CD4-positive, alpha-beta memory T cell (primary cell): ENCODE measurements around the gene KRT78. TPM values are rescaled to one million over a fixed set of nuclear protein-coding genes. Genes with fewer than 3 reads are reported as not detected.

Source experiments
- CTCF ChIA-PET: fragments of 350-600 bp; sonication (Branson Sonifier 250); formaldehyde crosslinking; loops from one replicate; lab custom pipeline; 2021; ENCODE audit warnings: inconsistent platforms; ENCODE audit not compliant: partially characterized antibody; lab: Charles Lee
- POLR2A ChIA-PET: fragments of 350-600 bp; sonication (Branson Sonifier 250); formaldehyde crosslinking; loops from one replicate; lab custom pipeline; 2021; ENCODE audit not compliant: partially characterized antibody; lab: Charles Lee
- DNase-seq, 5 donors: peaks; one replicate each; pipeline versions ENCODE4 v3.0.0 to v3.0.0-alpha.2; 2020 to 2022; ENCODE audit warnings: mixed read lengths in 1 of 5
- H3K27ac ChIP-seq: one replicate; pipeline ENCODE4 v1.7.0; 2013; ENCODE audit warnings: low read depth, low read length
- H3K27me3 ChIP-seq: 2 replicates; pipeline ENCODE4 v1.7.0; 2013; ENCODE audit warnings: mild to moderate bottlenecking, low read length, moderate library complexity; ENCODE audit not compliant: insufficient read depth
- H3K36me3 ChIP-seq: 2 replicates; pipeline ENCODE4 v1.7.0; 2013; ENCODE audit warnings: mild to moderate bottlenecking, low read length, moderate library complexity; ENCODE audit not compliant: insufficient read depth
- H3K4me1 ChIP-seq: 2 replicates; pipeline ENCODE4 v1.7.0; 2013; ENCODE audit warnings: mild to moderate bottlenecking, low read length, moderate library complexity; ENCODE audit not compliant: insufficient read depth
- H3K4me3 ChIP-seq, 2 donors: one replicate each; pipeline ENCODE4 v1.7.0; 2013; ENCODE audit warnings: low read length in 2 of 2, mild to moderate bottlenecking in 1 of 2
- H3K9me3 ChIP-seq, 2 donors: one replicate each; pipeline ENCODE4 v1.7.0; 2013; ENCODE audit warnings: low read length in 2 of 2, control low read depth in 1 of 2; ENCODE audit not compliant: control insufficient read depth in 1 of 2
- H3K27ac Mint-ChIP-seq, 7 donors: one replicate each; pipeline ENCODE4 v1.8.0; 2020 to 2021; ENCODE audit warnings: mixed read lengths in 7 of 7, mild to moderate bottlenecking in 6 of 7, inconsistent platforms in 3 of 7, moderate library complexity in 3 of 7
- H3K27me3 Mint-ChIP-seq, 2 donors: one replicate each; pipeline ENCODE4 v1.8.0; 2020 to 2021; ENCODE audit warnings: mixed read lengths in 2 of 2
- H3K36me3 Mint-ChIP-seq, 2 donors: one replicate each; pipeline ENCODE4 v1.8.0; 2020 to 2021; ENCODE audit warnings: mixed read lengths in 2 of 2, inconsistent platforms in 1 of 2, mild to moderate bottlenecking in 1 of 2
- H3K4me1 Mint-ChIP-seq, 4 donors: one replicate each; pipeline ENCODE4 v1.8.0; 2020 to 2021; ENCODE audit warnings: mixed read lengths in 4 of 4, mild to moderate bottlenecking in 1 of 4
- H3K4me3 Mint-ChIP-seq, 8 donors: one replicate each; pipeline ENCODE4 v1.8.0; 2020 to 2021; ENCODE audit warnings: mixed read lengths in 8 of 8, mild to moderate bottlenecking in 7 of 8, moderate library complexity in 6 of 8, inconsistent platforms in 3 of 8
- H3K9me3 Mint-ChIP-seq, 8 donors: one replicate each; pipeline ENCODE4 v1.8.0; 2020 to 2021; ENCODE audit warnings: mixed read lengths in 8 of 8, mild to moderate bottlenecking in 5 of 8, inconsistent platforms in 3 of 8, moderate library complexity in 1 of 8
- intact Hi-C: fragments of 100-400 bp; cut with micrococcal nuclease; formaldehyde crosslinking; loops from one replicate; pipeline ENCODE4 v1.15.1; 2023
- polyA plus RNA-seq, 2 donors: library from polyadenylated mRNA; unstranded; fragments of 300-500 nt; fragmentation: Illumina TruSeq; gene quantifications; one replicate each; pipeline ENCODE4 v1.2.3, GENCODE V29; 2021
- total RNA-seq, 2 experiments: library from RNA; stranded (reverse); gene quantifications; one replicate each; pipeline ENCODE4 v1.2.3, GENCODE V29; 2021

Gene KRT78
- total and polyA plus RNA-seq, 4 experiments from 2014 or later: not detected

- Histone ChIP-seq H3K36me3 (no peaks in the 10 kb centered on the region), H3K27ac (no peak within 1 kb of the TSS), H3K27me3 (no peaks in the 10 kb centered on the region), H3K4me3 (no peak within 1 kb of the TSS), H3K9me3 (no peaks in the 10 kb centered on the region), H3K4me1 (no peaks in the 10 kb centered on the region)
- H3K27ac Mint-ChIP-seq: no peak within 1 kb of the TSS
- H3K4me1 Mint-ChIP-seq: peaks cover 0 to 9% (median 4%) of the 10 kb centered on the region in 4 donors
- no peaks in the 10 kb centered on the region for H3K9me3 Mint-ChIP-seq
- ChIA-PET CTCF (no interaction called here), POLR2A (no interaction called here)
- no peak within 1 kb of the TSS for H3K4me3 Mint-ChIP-seq
- H3K27me3 Mint-ChIP-seq: peaks cover 1 to 11% of the 10 kb centered on the region in 2 donors
- no peak for DNase-seq
- intact Hi-C loops: no loop called here
- H3K36me3 Mint-ChIP-seq: no peaks in the 10 kb centered on the region
Measured at GRCh38 chr12:52813885-52814709, 34.7 kb downstream of the KRT78 start, which contains the start of gene KRT4. KRT4 (minus strand) TSS chr12:52814116; CDS start chr12:52814058, 58 bp downstream.

- Histone ChIP-seq H3K4me1 (no peaks in the 10 kb centered on the region), H3K36me3 (no peaks in the 10 kb centered on the region), H3K4me3 (no peak overlapping the region), H3K27ac (no peak overlapping the region), H3K9me3 (no peaks in the 10 kb centered on the region), H3K27me3 (no peaks in the 10 kb centered on the region)
- H3K27ac Mint-ChIP-seq: no peak overlapping the region
- peaks cover 0 to 9% (median 4%) of the 10 kb centered on the region in 4 donors for H3K4me1 Mint-ChIP-seq
- no peaks in the 10 kb centered on the region for H3K36me3 Mint-ChIP-seq
- ChIA-PET CTCF (no interaction called here), POLR2A (no interaction called here)
- no peak overlapping the region for H3K4me3 Mint-ChIP-seq
- H3K9me3 Mint-ChIP-seq: no peaks in the 10 kb centered on the region
- H3K27me3 Mint-ChIP-seq: peaks cover 1 to 12% of the 10 kb centered on the region in 2 donors
- intact Hi-C loops: no loop called here
- DNase-seq: no peak
Measured at GRCh38 chr12:52813203-52813819, 35.5 kb downstream of the KRT78 start.

GRCh38 chr12:52812749-52813148 lies 36.0 kb downstream of the KRT78 start:
- Histone ChIP-seq H3K27ac (no peak overlapping the region), H3K27me3 (no peaks in the 10 kb centered on the region), H3K36me3 (no peaks in the 10 kb centered on the region), H3K9me3 (no peaks in the 10 kb centered on the region), H3K4me3 (no peak overlapping the region), H3K4me1 (no peaks in the 10 kb centered on the region)
- no peaks in the 10 kb centered on the region for H3K36me3 Mint-ChIP-seq
- intact Hi-C loops: no loop called here
- no peak overlapping the region for H3K27ac Mint-ChIP-seq
- no peak for DNase-seq
- H3K27me3 Mint-ChIP-seq: peaks cover 0 to 10% of the 10 kb centered on the region in 2 donors
- no peaks in the 10 kb centered on the region for H3K9me3 Mint-ChIP-seq
- H3K4me3 Mint-ChIP-seq: no peak overlapping the region
- ChIA-PET POLR2A (no interaction called here), CTCF (no interaction called here)
- peaks cover 0 to 4% (median 2%) of the 10 kb centered on the region in 4 donors for H3K4me1 Mint-ChIP-seq

GRCh38 chr12:52812073-52812400 lies 36.8 kb downstream of the KRT78 start:
- intact Hi-C loops: no loop called here
- H3K4me3 ChIP-seq: no peak overlapping the region
- Mint-ChIP-seq H3K36me3 (no peaks in the 10 kb centered on the region), H3K4me3 (no peak overlapping the region), H3K27ac (no peak overlapping the region), H3K9me3 (no peaks in the 10 kb centered on the region), H3K4me1 (no peaks in the 10 kb centered on the region), H3K27me3 (peaks cover 0 to 8% of the 10 kb centered on the region in 2 donors)
- no peaks in the 10 kb centered on the region for H3K36me3 ChIP-seq
- no peak overlapping the region for H3K27ac ChIP-seq
- POLR2A ChIA-PET: no interaction called here
- H3K27me3 ChIP-seq: no peaks in the 10 kb centered on the region
- CTCF ChIA-PET: no interaction called here
- no peaks in the 10 kb centered on the region for H3K4me1 ChIP-seq
- H3K9me3 ChIP-seq: no peaks in the 10 kb centered on the region
- no peak for DNase-seq

- POLR2A ChIA-PET: no interaction called here
Measured at GRCh38 chr12:52811191-52812072, 37.4 kb downstream of the KRT78 start.

GRCh38 chr12:52810554-52810953 lies 38.2 kb downstream of the KRT78 start:
- CTCF ChIA-PET: no interaction called here
- POLR2A ChIA-PET: no interaction called here
- no peak for DNase-seq
- Histone ChIP-seq H3K27me3 (no peaks in the 10 kb centered on the region), H3K36me3 (no peaks in the 10 kb centered on the region), H3K9me3 (no peaks in the 10 kb centered on the region), H3K4me1 (no peaks in the 10 kb centered on the region), H3K27ac (no peak overlapping the region), H3K4me3 (no peak overlapping the region)
- intact Hi-C loops: no loop called here
- Mint-ChIP-seq H3K27ac (no peak overlapping the region), H3K4me1 (no peaks in the 10 kb centered on the region), H3K36me3 (no peaks in the 10 kb centered on the region), H3K4me3 (no peak overlapping the region), H3K9me3 (no peaks in the 10 kb centered on the region), H3K27me3 (peaks cover 0 to 8% of the 10 kb centered on the region in 2 donors)

More at GRCh38 chr12:52811191-52812072, 37.4 kb downstream of the KRT78 start:
- no peak for DNase-seq
- intact Hi-C loops: no loop called here
- H3K4me1 Mint-ChIP-seq: no peaks in the 10 kb centered on the region
- no peaks in the 10 kb centered on the region for H3K27me3 ChIP-seq
- H3K9me3 Mint-ChIP-seq: no peaks in the 10 kb centered on the region
- CTCF ChIA-PET: no interaction called here
- H3K36me3 ChIP-seq: no peaks in the 10 kb centered on the region
- no peak overlapping the region for H3K4me3 ChIP-seq
- H3K27ac Mint-ChIP-seq: no peak overlapping the region
- H3K4me3 Mint-ChIP-seq: no peak overlapping the region
- H3K27me3 Mint-ChIP-seq: peaks cover 0 to 8% of the 10 kb centered on the region in 2 donors
- H3K36me3 Mint-ChIP-seq: no peaks in the 10 kb centered on the region
- H3K9me3 ChIP-seq: no peaks in the 10 kb centered on the region
- H3K27ac ChIP-seq: no peak overlapping the region
- H3K4me1 ChIP-seq: no peaks in the 10 kb centered on the region

- no peaks in the 10 kb centered on the region for H3K9me3 Mint-ChIP-seq
- H3K4me1 ChIP-seq: no peaks in the 10 kb centered on the region
- intact Hi-C loops: no loop called here
- no peaks in the 10 kb centered on the region for H3K9me3 ChIP-seq
- no peaks in the 10 kb centered on the region for H3K36me3 ChIP-seq
- H3K27ac Mint-ChIP-seq: no peak overlapping the region
- H3K36me3 Mint-ChIP-seq: no peaks in the 10 kb centered on the region
- DNase-seq: no peak
- no peaks in the 10 kb centered on the region for H3K4me1 Mint-ChIP-seq
- no peaks in the 10 kb centered on the region for H3K27me3 ChIP-seq
- POLR2A ChIA-PET: no interaction called here
- H3K4me3 Mint-ChIP-seq: no peak overlapping the region
- no peak overlapping the region for H3K4me3 ChIP-seq
- H3K27me3 Mint-ChIP-seq: peaks cover 0 to 8% of the 10 kb centered on the region in 2 donors
- no peak overlapping the region for H3K27ac ChIP-seq
- CTCF ChIA-PET: no interaction called here
Measured at GRCh38 chr12:52809166-52809565, 39.6 kb downstream of the KRT78 start.
